Inferior parietal cortex (tissue), 1 donor: ENCODE measurements around the gene NF1.
"Not testable (repeated sequence)": the region's sequence is repeated elsewhere in the genome, so short reads cannot be mapped to it uniquely, and the experiment has no call there.

ENCODE experiments used
- DNase-seq: peaks from one replicate; pipeline ENCODE4 v3.0.0-alpha.2; 2016; ENCODE audit errors: extremely low spot score

The NF1 gene

GRCh38 chr17:31256936-31257335 is 162.2 kb downstream of the NF1 start:
- no peak for DNase-seq

- no peak for DNase-seq
Observed at GRCh38 chr17:31260151-31260550, 165.4 kb downstream of the NF1 start.

DNA sequence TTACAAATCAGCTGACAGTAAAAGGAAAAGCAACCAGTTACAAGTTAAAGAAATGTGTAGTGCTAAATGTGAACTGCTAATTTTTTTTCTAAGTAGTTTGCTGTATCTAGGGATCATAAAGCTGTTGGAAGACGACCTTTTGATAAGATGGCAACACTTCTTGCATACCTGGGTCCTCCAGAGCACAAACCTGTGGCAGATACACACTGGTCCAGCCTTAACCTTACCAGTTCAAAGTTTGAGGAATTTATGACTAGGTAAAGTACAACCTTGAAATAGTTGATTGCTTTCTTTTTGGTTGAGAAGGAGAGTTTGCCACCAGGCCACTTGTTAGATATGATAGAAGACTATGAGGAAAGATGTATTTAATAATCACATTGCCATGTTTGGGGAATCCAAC is 166.8 kb downstream of the NF1 start:
- DNase-seq = no peak

DNA sequence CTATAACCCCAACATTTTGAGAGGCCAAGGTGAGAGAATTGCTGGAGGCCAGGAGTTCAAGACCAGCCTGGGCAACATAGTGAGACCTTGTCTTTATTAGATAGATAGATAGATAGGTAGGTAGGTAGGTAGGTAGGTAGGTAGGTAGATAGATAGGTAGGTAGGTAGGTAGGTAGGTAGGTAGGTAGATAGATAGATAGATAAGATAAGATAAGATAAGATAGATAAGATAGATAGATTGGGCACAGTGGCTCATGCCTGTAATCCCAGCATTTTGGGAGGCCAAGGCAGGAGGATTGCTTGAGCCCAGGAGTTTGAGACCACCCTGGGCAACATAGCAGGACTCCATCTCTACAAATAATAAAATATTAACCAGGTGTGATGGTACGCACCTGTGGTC is 168.1 kb downstream of the NF1 start:
- DNase-seq = not testable (repeated sequence)

- no peak for DNase-seq
Observed at GRCh38 chr17:31266042-31266441, 171.3 kb downstream of the NF1 start.

GRCh38 chr17:31269036-31269577 is 174.3 kb downstream of the NF1 start:
- DNase-seq = no peak

DNA sequence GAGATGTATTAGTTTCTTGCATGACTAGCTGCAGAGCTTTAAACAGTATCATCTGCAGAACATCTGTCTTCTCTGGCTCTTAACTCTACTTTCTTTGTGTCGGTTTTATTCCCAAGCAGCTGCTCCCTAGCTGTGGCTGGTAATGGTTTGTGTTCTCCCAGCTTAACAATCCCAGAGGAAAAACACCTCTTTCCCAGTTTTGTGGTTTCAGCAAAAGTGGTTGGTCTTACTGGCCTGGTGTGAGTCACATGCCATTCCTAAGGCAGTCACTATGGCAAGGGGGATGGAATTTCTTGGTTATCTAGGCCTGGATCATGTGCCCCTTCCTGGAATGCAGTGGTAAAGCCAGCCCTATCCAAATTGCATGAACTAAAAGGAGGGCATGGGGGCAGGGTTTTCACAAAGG is 174.8 kb downstream of the NF1 start:
- no peak for DNase-seq

DNA sequence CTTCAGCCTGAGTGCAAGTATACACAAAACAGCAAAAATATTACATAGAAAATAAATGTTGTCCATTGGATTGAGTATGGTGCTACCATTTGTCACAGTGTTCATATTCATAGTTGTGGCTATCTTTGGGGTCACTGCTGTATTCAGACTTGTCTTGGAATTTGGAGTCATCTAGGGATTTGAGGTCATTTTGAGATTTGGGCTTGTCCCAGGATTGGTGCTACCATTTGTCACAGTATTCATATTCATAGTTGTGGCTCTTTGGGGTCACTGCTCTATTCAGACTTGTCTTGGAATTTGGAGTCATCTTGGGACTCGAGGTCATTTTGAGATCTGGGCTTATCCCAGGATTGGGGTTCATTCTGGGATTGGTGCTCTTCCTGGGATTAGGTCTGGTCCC is 177.5 kb downstream of the NF1 start:
- no peak for DNase-seq

DNA sequence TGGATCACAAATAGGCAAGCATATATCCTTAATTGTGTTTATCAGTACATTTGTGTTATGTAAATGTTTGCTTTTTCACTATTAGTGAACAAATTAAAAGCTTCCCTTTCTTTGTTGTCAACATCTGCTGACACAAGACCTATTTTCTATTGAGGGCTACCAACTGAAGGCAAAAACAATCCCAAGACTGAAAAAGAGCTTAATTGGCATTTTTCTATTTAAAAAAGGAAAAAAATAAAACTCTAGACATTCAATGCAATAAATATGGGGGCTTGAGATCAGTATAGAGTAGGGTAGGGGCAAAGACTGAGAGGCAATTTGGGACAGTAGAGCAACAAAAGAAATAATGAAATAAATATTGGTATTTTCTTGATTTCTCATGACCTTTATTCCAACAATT is 178.0 kb downstream of the NF1 start:
- DNase-seq = no peak

DNA sequence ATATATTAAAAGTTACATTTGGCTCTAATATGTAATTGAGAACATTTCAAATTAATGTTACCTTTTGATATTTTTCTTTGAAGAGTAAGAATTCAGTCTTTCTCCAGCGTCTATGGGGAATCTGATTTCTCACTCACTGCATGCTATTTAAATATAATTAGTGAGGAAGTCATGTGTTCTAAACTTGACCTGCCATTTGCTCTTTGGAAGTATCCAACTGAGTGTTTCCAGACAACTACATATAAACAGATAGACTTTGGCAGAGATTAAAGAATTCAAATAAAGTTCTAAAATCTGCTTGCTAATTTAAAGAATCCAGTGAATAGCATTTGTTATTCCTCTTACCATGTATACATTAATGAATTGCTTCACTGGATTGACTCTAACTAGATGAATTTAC is 178.7 kb downstream of the NF1 start:
- no peak for DNase-seq

DNA sequence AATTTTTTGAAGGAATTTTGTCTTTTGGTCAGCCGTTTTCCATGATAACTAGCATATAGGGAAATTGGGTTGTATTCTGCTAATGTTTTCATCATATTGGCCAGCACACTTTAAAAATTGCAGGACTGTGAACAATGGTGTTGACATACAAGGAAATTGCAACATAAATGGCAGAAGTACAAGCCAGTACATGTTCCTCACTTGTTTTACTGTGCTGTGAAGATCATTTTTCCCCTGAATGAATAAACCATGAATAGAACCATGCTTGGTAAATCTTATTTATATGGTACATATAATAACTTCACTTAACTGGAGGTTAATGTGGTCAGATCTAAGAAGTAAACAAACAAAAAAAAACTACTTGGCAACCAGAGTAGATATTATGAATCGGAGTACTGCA is 179.5 kb downstream of the NF1 start:
- DNase-seq = no peak

GRCh38 chr17:31275116-31275515 is 180.3 kb downstream of the NF1 start:
- DNase-seq = no peak

DNA sequence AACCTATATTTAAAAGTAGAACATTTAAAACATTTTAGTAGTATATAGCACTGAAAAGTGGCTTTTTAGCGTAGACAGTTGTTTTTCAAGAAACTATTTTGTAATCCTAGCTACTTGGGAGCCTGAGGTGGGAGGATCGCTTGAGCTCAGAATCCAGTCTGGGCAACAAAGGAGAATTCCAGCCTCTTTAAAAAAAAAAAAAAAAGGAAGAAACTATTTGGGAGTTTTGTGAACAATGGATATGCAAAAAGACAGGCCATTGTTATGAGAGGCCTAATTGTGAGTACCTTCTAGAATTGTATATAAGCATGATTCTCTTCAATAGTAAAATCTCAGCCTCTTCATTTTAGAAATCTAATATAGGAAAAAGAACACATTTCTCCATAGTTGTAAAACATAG is 184.6 kb downstream of the NF1 start:
- DNase-seq = no peak

GRCh38 chr17:31281061-31281460 is 186.3 kb downstream of the NF1 start:
- DNase-seq = no peak

- no peak for DNase-seq
Observed at GRCh38 chr17:31283841-31284240, 189.1 kb downstream of the NF1 start.

DNA sequence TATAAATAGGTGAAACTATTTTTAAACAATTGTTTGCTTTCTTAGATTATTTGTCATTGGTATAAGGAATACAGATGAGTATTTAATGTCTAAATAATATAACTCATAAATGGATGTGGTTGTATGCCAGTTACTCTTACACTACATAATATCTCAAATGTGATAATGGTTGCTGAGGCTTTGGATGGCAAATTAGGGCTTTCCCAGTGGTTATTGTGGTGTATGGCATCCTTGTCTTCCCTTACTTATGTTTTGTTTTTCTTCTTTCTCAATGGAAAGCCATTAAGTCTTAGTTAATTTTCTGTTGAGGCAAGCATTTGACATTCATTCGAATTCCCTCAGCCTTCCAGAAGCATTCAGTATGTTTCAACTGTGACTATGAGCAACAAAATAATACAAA is 191.8 kb downstream of the NF1 start:
- DNase-seq = no peak

DNA sequence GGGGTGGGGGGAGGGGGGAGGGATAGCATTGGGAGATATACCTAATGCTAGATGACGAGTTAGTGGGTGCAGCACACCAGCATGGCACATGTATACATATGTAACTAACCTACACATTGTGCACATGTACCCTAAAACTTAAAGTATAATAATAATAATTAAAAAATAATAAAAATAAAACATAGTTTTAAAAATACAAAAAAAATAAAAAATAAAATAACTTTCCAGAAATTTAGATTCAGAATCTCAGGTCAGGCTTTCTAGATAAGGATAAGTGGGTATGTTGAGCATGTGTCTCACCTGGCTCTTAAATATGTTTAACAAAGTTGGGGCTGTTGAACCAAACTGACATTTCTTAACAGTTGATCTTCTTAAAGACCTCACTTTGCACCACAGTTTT is 193.2 kb downstream of the NF1 start:
- DNase-seq = not testable (repeated sequence)

GRCh38 chr17:31289790-31290189 is 195.0 kb downstream of the NF1 start:
- DNase-seq = no peak

GRCh38 chr17:31291820-31292219 is 197.0 kb downstream of the NF1 start:
- DNase-seq = no peak

- DNase-seq = peak; percentile 32
Observed at GRCh38 chr17:31293581-31293980, 198.8 kb downstream of the NF1 start.

- DNase-seq = peak; percentile 68
Observed at GRCh38 chr17:31294231-31294630, 199.5 kb downstream of the NF1 start.

- DNase-seq = no peak
Observed at GRCh38 chr17:31294820-31295488, 200.2 kb downstream of the NF1 start.

DNA sequence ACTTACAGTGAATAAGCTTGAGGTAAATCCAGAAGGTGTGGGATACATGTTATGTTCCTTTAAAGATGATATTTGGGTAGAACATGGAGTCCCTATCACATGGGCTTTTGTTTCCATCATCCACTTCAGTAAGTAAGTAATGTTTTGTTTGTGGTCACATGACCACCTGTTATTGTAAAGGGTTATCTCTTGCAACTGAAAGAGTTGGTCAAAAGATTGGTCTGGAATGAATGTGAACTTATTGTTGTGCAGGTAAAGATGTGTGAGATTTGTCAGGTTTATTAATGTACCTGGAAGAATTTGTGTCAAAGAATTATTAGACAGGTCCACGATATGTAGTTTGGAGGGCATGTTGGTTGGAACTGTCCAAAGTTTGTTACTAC is 200.7 kb downstream of the NF1 start:
- DNase-seq = peak; percentile 51

DNA sequence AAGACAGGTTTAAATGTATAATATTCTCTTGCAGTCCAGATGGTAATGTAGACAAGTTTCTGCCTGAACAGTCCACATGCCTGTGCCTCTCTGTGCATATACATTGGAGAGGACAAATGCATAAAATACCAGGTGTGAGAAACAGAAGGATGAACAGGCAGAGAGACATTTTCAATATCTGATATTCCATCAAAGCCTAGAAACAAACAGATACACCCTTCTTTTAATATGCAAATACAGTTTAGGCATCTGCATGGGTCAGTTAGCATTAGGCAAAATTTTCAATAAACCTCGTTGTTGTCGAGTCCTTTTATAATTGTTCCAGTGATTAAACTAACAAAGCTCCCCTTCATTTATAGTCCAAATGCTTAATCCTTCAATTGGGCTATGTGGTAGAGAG is 201.4 kb downstream of the NF1 start:
- peak; percentile 78 for DNase-seq
